ENCODE results near the gene ACTR3C. TPM values are rescaled to one million over a fixed set of nuclear protein-coding genes. Genes with fewer than 3 reads are reported as not detected.
"Not testable (repeated sequence)": the region's sequence is repeated elsewhere in the genome, so short reads cannot be mapped to it uniquely, and the experiment has no call there.

ACTR3C gene
- total RNA-seq, 1 experiment from 2014 or later = 9.7 TPM

GRCh38 chr7:150336746-150337145, 13.4 kb upstream of the ACTR3C start:
- no peak for DNase-seq (ENCODE audit: low read depth)

- DNase-seq (ENCODE audit: low read depth) = no peak
These were observed 12.4 kb upstream of the ACTR3C start for GRCh38 chr7:150335774-150336112.

- no peak for DNase-seq (ENCODE audit: low read depth)
These were observed 11.9 kb upstream of the ACTR3C start for GRCh38 chr7:150335108-150335773.

- no peak for DNase-seq (ENCODE audit: low read depth)
These were observed 10.8 kb upstream of the ACTR3C start for GRCh38 chr7:150334108-150334507.

GRCh38 chr7:150333659-150334058, 10.3 kb upstream of the ACTR3C start:
- DNase-seq (ENCODE audit: low read depth) = no peak

GRCh38 chr7:150332852-150333635, 9.7 kb upstream of the ACTR3C start:
- no peak for DNase-seq (ENCODE audit: low read depth)

- no peak for DNase-seq (ENCODE audit: low read depth)
These were observed 7.0 kb upstream of the ACTR3C start for GRCh38 chr7:150330211-150330885.

- no peak for DNase-seq (ENCODE audit: low read depth)
These were observed 6.2 kb upstream of the ACTR3C start for GRCh38 chr7:150329331-150330120.

GRCh38 chr7:150327308-150327707, 4.0 kb upstream of the ACTR3C start:
- DNase-seq (ENCODE audit: low read depth) = no peak

- no peak for DNase-seq (ENCODE audit: low read depth)
These were observed 3.4 kb upstream of the ACTR3C start for GRCh38 chr7:150326657-150327268.

- DNase-seq (ENCODE audit: low read depth) = no peak
These were observed 2.6 kb upstream of the ACTR3C start for GRCh38 chr7:150325901-150326300.

- DNase-seq (ENCODE audit: low read depth) = peak; percentile 58
These were observed 1.8 kb upstream of the ACTR3C start for GRCh38 chr7:150325110-150325611.

GRCh38 chr7:150324373-150324961, 1.1 kb upstream of the ACTR3C start:
- no peak for DNase-seq (ENCODE audit: low read depth)

GRCh38 chr7:150323682-150324372, 482 bp upstream of the ACTR3C start:
- peak; percentile 29 for DNase-seq (ENCODE audit: low read depth)

- no peak for DNase-seq (ENCODE audit: low read depth)
These were observed 1.1 kb downstream of the ACTR3C start for GRCh38 chr7:150322114-150322832.

GRCh38 chr7:150321788-150322113, 1.6 kb downstream of the ACTR3C start:
- no peak for DNase-seq (ENCODE audit: low read depth)

GRCh38 chr7:150317748-150318444, 5.4 kb downstream of the ACTR3C start:
- peak; percentile 95 for DNase-seq (ENCODE audit: low read depth)

- not testable (repeated sequence) for DNase-seq (ENCODE audit: low read depth)
These were observed 6.4 kb downstream of the ACTR3C start for GRCh38 chr7:150316987-150317386.

- no peak for DNase-seq (ENCODE audit: low read depth)
These were observed 8.6 kb downstream of the ACTR3C start for GRCh38 chr7:150314639-150315239.

Data from RPMI7951 (cell line).